ENCODE data around the gene DUT. TPM values are rescaled to one million over a fixed set of nuclear protein-coding genes. Genes with fewer than 3 reads are reported as not detected.

The DUT gene
- total and polyA plus RNA-seq, 9 of the 15 experiments (the other 6 are each of a cell fraction or from before 2014, with no cell fraction given): 13.9 to 235 (median 94.9) TPM

DNA sequence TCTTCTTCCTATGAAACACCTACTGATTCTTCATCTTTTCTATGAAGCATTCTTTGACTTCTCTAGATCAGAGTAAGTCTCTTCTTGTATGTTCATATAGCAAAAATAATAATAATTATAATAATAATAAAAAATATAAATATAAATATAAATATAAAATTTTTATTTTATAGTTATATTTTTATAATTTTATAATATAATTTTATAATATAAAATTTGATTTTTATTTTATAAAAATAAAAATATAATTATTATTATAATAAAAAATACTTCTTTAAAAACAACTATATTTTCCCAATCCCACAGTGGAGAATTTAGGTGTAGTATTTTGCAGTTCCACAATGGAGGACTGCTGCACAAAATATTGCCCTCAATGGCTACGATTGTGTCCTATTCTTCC is 34.3 kb downstream of the DUT start (continued):
- TF ChIP-seq, protein P1, sequence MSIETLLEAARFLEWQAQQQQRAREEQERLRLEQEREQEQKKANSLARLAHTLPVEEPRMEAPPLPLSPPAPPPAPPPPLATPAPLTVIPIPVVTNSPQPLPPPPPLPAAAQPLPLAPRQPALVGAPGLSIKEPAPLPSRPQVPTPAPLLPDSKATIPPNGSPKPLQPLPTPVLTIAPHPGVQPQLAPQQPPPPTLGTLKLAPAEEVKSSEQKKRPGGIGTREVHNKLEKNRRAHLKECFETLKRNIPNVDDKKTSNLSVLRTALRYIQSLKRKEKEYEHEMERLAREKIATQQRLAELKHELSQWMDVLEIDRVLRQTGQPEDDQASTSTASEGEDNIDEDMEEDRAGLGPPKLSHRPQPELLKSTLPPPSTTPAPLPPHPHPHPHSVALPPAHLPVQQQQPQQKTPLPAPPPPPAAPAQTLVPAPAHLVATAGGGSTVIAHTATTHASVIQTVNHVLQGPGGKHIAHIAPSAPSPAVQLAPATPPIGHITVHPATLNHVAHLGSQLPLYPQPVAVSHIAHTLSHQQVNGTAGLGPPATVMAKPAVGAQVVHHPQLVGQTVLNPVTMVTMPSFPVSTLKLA (conservative IDR thresholded peaks at IDR 0.05): no peak
- TF ChIP-seq SREBF1 (IDR thresholded peaks at IDR 0.05; ENCODE audit: borderline replicate concordance, low read depth, low read length): no peak
- TF ChIP-seq, protein P2, sequence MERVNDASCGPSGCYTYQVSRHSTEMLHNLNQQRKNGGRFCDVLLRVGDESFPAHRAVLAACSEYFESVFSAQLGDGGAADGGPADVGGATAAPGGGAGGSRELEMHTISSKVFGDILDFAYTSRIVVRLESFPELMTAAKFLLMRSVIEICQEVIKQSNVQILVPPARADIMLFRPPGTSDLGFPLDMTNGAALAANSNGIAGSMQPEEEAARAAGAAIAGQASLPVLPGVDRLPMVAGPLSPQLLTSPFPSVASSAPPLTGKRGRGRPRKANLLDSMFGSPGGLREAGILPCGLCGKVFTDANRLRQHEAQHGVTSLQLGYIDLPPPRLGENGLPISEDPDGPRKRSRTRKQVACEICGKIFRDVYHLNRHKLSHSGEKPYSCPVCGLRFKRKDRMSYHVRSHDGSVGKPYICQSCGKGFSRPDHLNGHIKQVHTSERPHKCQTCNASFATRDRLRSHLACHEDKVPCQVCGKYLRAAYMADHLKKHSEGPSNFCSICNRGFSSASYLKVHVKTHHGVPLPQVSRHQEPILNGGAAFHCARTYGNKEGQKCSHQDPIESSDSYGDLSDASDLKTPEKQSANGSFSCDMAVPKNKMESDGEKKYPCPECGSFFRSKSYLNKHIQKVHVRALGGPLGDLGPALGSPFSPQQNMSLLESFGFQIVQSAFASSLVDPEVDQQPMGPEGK (CRISPR knock-in tag; IDR thresholded peaks at IDR 0.05; ENCODE audit: borderline replicate concordance): no peak
- no peak for TF ChIP-seq IRF2 (CRISPR knock-in tag; IDR thresholded peaks at IDR 0.05)

DNA sequence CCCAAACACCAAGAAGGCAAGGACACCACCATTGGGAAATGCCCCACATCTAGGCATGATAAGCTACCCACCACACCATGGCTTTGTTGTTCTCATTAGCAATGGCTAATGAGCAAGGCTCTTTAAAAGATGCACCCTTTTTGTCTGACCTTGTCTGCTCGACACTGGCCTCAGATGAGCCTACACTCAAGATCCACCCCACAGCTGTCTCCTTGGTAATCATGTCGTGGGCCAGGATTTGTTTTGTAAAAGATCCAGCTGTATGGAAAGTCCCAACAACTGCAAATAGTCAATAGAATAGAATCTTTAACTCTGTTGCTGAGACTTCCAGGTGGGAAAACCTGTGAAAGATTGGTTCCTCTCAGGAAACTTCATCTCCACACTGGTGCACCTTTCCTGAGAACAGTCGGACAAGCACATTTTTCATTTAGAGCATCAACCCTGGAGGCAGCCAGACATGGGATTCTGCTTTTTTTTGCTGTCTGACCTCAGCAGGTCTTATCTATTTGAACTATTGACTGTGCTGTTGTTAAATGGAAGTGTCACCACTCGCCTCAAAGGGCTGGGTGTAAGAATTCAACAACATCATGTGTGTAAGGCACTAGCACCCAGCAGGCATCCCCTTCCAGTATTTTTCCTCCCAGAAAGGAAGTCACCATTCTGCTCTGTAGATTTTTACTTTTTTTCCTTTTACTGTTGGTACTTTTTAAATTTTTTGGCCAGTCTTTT is 35.5 kb downstream of the DUT start:
- Histone ChIP-seq H3K4me1 (replicated peaks in 1 of 2; ENCODE audit: control insufficient read depth in 2 of 2, insufficient read depth in 2 of 2, low read length in 2 of 2) (peaks cover 0 to 3% of the 10 kb centered on the region in 2 experiments; a peak in 1 of 5 replicates), H3K79me2 (ENCODE audit: control insufficient read depth, insufficient read depth, low read length) (no peaks in the 10 kb centered on the region), H3K9me3 (replicated peaks; ENCODE audit: control insufficient read depth, insufficient read depth, low read depth, low read length) (no peaks in the 10 kb centered on the region; the same call in none of the 2 replicates), H3K9ac (ENCODE audit: insufficient read depth in 1 of 2, low read depth in 2 of 2, low read length in 2 of 2) (no peak overlapping the region), H3K9me1 (ENCODE audit: control insufficient read depth, insufficient read depth, low read length) (no peaks in the 10 kb centered on the region), H4K20me1 (replicated peaks; ENCODE audit: control insufficient read depth, insufficient read depth, low read length) (no peaks in the 10 kb centered on the region), H3K4me2 (ENCODE audit: insufficient read depth, low read length) (no peak overlapping the region), H3K27me3 (ENCODE audit: control insufficient read depth in 2 of 2, insufficient read depth in 2 of 2, low read length in 2 of 2) (no peaks in the 10 kb centered on the region; a peak in 1 of 5 replicates), H3K27ac (ENCODE audit: extremely low read depth, low read depth, low read length) (no peak overlapping the region), H2AFZ (ENCODE audit: low read depth, low read length) (no peak overlapping the region), H3K36me3 (ENCODE audit: control insufficient read depth, insufficient read depth, low read length) (no peaks in the 10 kb centered on the region), H3K4me3 (no peak overlapping the region)
- CTCF ChIA-PET (ENCODE audit: low intra/inter-chr PET ratio): no interaction called here
- 6% methylated on average over 4 of the region's 4 CpGs for WGBS (ENCODE audit: insufficient coverage, low coverage, missing lambda C conversion rate)
- DNase-seq (ENCODE audit: extremely low read depth in 1 of 4, low spot score in 3 of 4) (no peak), ATAC-seq (no peak), FAIRE-seq (no peak)
- POLR2A ChIA-PET: interaction anchor here (0.7 kb wide), 1 partner anchor 11 kb away, joined by 3 read pairs; no protein-coding TSS in a partner anchor
- no TSS peak for BruUV-seq (replicated peaks)
- intact Hi-C loops (cut with micrococcal nuclease): no loop called here
- in situ Hi-C loops (cut with MboI): loop anchor here (25.0 kb wide), 2 partner anchors 446 to 1771 kb away; partner anchors contain the start of gene CEP152
- TF ChIP-seq TAF9B (IDR thresholded peaks at IDR 0.05; ENCODE audit: partially characterized antibody) (no peak), CBFB (CRISPR knock-in tag; IDR thresholded peaks at IDR 0.05) (no peak), HNRNPH1 (optimal IDR thresholded peaks at IDR 0.05; ENCODE audit: low read depth, low read length) (no peak), MEF2A (IDR thresholded peaks at IDR 0.05; ENCODE audit: control insufficient read depth, low read depth, low read length) (no peak), GTF2F1 (IDR thresholded peaks at IDR 0.05; ENCODE audit: low read depth, low read length) (no peak), TAF7 (tag; IDR thresholded peaks at IDR 0.05) (no peak)
- TF ChIP-seq, protein P3, sequence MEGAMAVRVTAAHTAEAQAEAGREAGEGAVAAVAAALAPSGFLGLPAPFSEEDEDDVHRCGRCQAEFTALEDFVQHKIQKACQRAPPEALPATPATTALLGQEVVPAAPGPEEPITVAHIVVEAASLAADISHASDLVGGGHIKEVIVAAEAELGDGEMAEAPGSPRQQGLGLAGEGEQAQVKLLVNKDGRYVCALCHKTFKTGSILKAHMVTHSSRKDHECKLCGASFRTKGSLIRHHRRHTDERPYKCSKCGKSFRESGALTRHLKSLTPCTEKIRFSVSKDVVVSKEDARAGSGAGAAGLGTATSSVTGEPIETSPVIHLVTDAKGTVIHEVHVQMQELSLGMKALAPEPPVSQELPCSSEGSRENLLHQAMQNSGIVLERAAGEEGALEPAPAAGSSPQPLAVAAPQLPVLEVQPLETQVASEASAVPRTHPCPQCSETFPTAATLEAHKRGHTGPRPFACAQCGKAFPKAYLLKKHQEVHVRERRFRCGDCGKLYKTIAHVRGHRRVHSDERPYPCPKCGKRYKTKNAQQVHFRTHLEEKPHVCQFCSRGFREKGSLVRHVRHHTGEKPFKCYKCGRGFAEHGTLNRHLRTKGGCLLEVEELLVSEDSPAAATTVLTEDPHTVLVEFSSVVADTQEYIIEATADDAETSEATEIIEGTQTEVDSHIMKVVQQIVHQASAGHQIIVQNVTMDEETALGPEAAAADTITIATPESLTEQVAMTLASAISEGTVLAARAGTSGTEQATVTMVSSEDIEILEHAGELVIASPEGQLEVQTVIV (CRISPR knock-in tag; IDR thresholded peaks at IDR 0.05; ENCODE audit: borderline replicate concordance): no peak
- TF ChIP-seq, protein P4, sequence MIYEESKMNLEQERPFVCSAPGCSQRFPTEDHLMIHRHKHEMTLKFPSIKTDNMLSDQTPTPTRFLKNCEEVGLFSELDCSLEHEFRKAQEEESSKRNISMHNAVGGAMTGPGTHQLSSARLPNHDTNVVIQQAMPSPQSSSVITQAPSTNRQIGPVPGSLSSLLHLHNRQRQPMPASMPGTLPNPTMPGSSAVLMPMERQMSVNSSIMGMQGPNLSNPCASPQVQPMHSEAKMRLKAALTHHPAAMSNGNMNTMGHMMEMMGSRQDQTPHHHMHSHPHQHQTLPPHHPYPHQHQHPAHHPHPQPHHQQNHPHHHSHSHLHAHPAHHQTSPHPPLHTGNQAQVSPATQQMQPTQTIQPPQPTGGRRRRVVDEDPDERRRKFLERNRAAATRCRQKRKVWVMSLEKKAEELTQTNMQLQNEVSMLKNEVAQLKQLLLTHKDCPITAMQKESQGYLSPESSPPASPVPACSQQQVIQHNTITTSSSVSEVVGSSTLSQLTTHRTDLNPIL (CRISPR knock-in tag; IDR thresholded peaks at IDR 0.05): no peak

Measured in K562 (cell line).